ENCODE results near the gene FAM3A. TPM values are rescaled to one million over a fixed set of nuclear protein-coding genes. Genes with fewer than 3 reads are reported as not detected.
A peak's percentile ranks its signal among the peaks of the same experiment; 100 is the strongest.

FAM3A gene
- total RNA-seq, 1 experiment from 2014 or later, result 15.6 TPM

DNA sequence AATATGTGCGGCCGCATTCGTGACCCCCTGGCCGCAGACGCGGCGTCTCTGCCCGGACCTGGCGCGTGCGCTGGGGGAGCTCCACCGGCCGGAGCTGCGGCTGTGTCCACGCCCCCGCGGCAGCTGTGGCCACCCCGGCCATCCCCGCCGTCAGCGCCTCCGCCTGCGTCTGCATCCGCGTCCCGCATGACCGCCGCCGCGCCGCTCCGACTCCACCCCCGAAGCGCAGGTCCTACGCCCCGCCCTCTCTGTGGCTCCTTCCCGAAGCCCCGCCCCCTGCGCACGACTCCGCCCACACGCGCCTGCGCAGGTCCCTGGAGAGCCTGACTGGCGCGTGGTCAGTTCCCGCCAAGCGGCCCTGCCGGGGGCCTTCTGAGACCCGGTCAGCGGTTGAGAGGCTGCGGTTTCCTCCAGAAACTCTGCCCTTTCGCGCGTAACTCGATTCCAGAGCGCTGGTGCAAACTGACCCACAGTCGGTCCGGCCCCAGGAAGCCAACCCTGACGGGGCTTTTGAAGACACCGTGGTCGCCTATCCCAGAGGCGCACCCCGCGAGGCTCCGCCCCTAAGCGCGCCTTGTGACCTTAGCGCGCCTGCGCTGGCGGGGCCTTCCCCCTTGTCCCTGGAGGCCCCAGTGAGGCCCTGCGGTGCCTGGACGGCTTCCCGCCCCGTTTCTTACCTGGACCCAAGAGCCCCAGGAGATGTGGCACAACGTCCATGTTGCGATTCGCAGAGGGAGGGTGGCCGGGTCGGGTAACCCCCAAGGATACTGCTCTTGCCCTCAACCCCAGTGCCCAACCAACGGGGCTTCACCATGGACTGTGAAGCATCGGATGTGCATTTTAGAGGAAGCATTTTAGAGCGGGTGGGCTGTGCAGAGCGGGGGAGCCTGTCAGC lies 37.1 kb downstream of the FAM3A start, which contains the start of gene LAGE3:
TSS of gene LAGE3 (minus strand) at position 554 of the 895 bp plus-strand sequence. CDS start at position 188, 366 bp downstream.
- ATAC-seq (peak; percentile 89), DNase-seq (ENCODE audit: low read depth, low spot score) (peak; percentile 69)
- no peaks in the 10 kb centered on the region for H3K9me3 ChIP-seq (ENCODE audit: control insufficient read depth in 1 of 2, insufficient read depth in 1 of 2, low read depth in 1 of 2, low read length in 2 of 2)
- peaks cover 3 to 10% of the 10 kb centered on the region in 2 experiments; a peak in 3 of 4 replicates for H3K4me1 ChIP-seq (ENCODE audit: control insufficient read depth in 1 of 2, insufficient read depth in 2 of 2, low read length in 2 of 2)
- ChIA-PET CTCF (no interaction called here), RAD21 (ENCODE audit: low non-redundant PET in 1 of 2, low total read pairs in 2 of 2, uncharacterized antibody in 2 of 2, unreplicated experiment in 2 of 2) (interaction anchor here in 1 of 2 experiments (0.5 kb wide), 1 partner anchor 357 kb away, joined by 3 read pairs; no protein-coding TSS in a partner anchor), POLR2A (interaction anchor here (1.1 kb wide), 1 partner anchor 26 kb away, joined by 3 read pairs; no protein-coding TSS in a partner anchor)
- H3K27ac ChIP-seq (ENCODE audit: low read depth, low read length), result peak within 1 kb of the TSS; percentile 87
- H3K4me2 ChIP-seq (ENCODE audit: low read length), result peak within 1 kb of the TSS; percentile 71
- TSS peak; percentile 30 for BruUV-seq (replicated peaks)
- H3K79me2 ChIP-seq (ENCODE audit: insufficient read depth, low read length), result no peaks in the 10 kb centered on the region
- no peaks in the 10 kb centered on the region for H3K36me3 ChIP-seq (ENCODE audit: control insufficient read depth in 1 of 2, insufficient read depth in 2 of 2, low read length in 2 of 2)
- H3K27me3 ChIP-seq (ENCODE audit: insufficient read depth, low read length), result no peaks in the 10 kb centered on the region
- H3K9ac ChIP-seq (ENCODE audit: low read length), result peak within 1 kb of the TSS; percentile 60
- intact Hi-C loops (cut with micrococcal nuclease), result loop anchor here (5.0 kb wide), 2 partner anchors 37 to 72 kb away; partner anchors contain the start of genes DNASE1L1 and FAM50A
- peak within 1 kb of the TSS; percentile 53 to 60 for H3K4me3 ChIP-seq (replicated peaks in 1 of 2; ENCODE audit: low read depth in 1 of 2, low read length in 2 of 2)
- H4K20me1 ChIP-seq (ENCODE audit: insufficient read depth), result no peaks in the 10 kb centered on the region
- no peaks in the 10 kb centered on the region for H3K9me2 ChIP-seq (ENCODE audit: insufficient read depth)
- H2AFZ ChIP-seq (ENCODE audit: low read depth, low read length, poor library complexity, severe bottlenecking), result no peak within 1 kb of the TSS
- no peak for TF ChIP-seq FOSL1 (IDR thresholded peaks at IDR 0.05; ENCODE audit: low read depth)
- no peak for TF ChIP-seq RAD21 (IDR thresholded peaks at IDR 0.05; ENCODE audit: low read depth)
- TF ChIP-seq CTCF (IDR thresholded peaks at IDR 0.05 in 2 of 3, conservative IDR thresholded peaks at IDR 0.05 in 1 of 3; ENCODE audit: borderline replicate concordance in 1 of 3, insufficient read depth in 1 of 3, low read depth in 2 of 3, low read length in 2 of 3), result no peak
- peak; percentile 58 for TF ChIP-seq POLR2AphosphoS5 (IDR thresholded peaks at IDR 0.05; ENCODE audit: low read depth, low read length)
- no peak for TF ChIP-seq SP1 (IDR thresholded peaks at IDR 0.05; ENCODE audit: low read depth)
- no peak for TF ChIP-seq EZH2 (IDR thresholded peaks at IDR 0.05)
- no peak for TF ChIP-seq SRF (IDR thresholded peaks at IDR 0.05; ENCODE audit: low read depth)
- TF ChIP-seq EGR1 (IDR thresholded peaks at IDR 0.05; ENCODE audit: low read depth), result no peak
- TF ChIP-seq SIN3A (IDR thresholded peaks at IDR 0.05; ENCODE audit: low read depth), result no peak
- TF ChIP-seq ATF3 (IDR thresholded peaks at IDR 0.05), result no peak
- TF ChIP-seq, protein P1, sequence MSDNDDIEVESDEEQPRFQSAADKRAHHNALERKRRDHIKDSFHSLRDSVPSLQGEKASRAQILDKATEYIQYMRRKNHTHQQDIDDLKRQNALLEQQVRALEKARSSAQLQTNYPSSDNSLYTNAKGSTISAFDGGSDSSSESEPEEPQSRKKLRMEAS (IDR thresholded peaks at IDR 0.05), result no peak
- TF ChIP-seq EZH2phosphoT487 (IDR thresholded peaks at IDR 0.05; ENCODE audit: borderline replicate concordance), result no peak
- TF ChIP-seq REST (IDR thresholded peaks at IDR 0.05; ENCODE audit: low read depth), result no peak
- TF ChIP-seq ELF1 (IDR thresholded peaks at IDR 0.05; ENCODE audit: borderline replicate concordance, low read depth), result no peak
- TF ChIP-seq POLR2A (IDR thresholded peaks at IDR 0.05; ENCODE audit: borderline replicate concordance, extremely low read depth, insufficient read depth, insufficient read length), result peak; percentile 45
- no peak for TF ChIP-seq YY1 (IDR thresholded peaks at IDR 0.05; ENCODE audit: extremely low read depth, insufficient replicate concordance, low read depth, low read length)
- no peak for TF ChIP-seq JUND (IDR thresholded peaks at IDR 0.05)
- TF ChIP-seq ZNF274 (IDR thresholded peaks at IDR 0.05; ENCODE audit: low read depth, low read length), result no peak
- TF ChIP-seq TCF7L2 (IDR thresholded peaks at IDR 0.05; ENCODE audit: borderline replicate concordance, extremely low read depth, insufficient read depth, insufficient read length), result peak; percentile 80
